Measurements from ENCODE around the gene RNF208.

DNA sequence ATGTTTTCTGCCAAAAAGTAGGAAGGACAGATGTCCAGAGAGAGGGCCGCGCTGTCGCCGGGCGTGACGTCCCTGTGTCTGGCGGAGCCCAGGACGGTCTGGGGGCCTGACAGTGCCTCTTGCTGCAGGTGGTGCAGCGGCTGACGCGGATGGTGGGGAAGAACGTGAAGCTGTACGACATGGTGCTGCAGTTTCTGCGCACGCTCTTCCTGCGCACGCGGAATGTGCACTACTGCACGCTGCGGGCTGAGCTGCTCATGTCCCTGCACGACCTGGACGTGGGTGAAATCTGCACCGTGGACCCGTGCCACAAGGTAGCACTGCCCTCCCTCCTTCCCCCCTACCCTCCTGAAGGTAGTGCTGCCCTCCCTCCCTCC, 40.9 kb upstream of the RNF208 start:
- no peak for TF ChIP-seq ZSCAN4 (tag by site-specific recombination; IDR thresholded peaks at IDR 0.05)
- no peak for TF ChIP-seq ZIC2 (tag by site-specific recombination; IDR thresholded peaks at IDR 0.05)
- no peak for TF ChIP-seq ZFP37 (tag by site-specific recombination; IDR thresholded peaks at IDR 0.05)
- no peak for TF ChIP-seq ATF2 (tag by site-specific recombination; IDR thresholded peaks at IDR 0.05; ENCODE audit: low read depth)
- TF ChIP-seq ZNF266 (tag by site-specific recombination; IDR thresholded peaks at IDR 0.05; ENCODE audit: low read depth) = no peak
- TF ChIP-seq, protein P1, sequence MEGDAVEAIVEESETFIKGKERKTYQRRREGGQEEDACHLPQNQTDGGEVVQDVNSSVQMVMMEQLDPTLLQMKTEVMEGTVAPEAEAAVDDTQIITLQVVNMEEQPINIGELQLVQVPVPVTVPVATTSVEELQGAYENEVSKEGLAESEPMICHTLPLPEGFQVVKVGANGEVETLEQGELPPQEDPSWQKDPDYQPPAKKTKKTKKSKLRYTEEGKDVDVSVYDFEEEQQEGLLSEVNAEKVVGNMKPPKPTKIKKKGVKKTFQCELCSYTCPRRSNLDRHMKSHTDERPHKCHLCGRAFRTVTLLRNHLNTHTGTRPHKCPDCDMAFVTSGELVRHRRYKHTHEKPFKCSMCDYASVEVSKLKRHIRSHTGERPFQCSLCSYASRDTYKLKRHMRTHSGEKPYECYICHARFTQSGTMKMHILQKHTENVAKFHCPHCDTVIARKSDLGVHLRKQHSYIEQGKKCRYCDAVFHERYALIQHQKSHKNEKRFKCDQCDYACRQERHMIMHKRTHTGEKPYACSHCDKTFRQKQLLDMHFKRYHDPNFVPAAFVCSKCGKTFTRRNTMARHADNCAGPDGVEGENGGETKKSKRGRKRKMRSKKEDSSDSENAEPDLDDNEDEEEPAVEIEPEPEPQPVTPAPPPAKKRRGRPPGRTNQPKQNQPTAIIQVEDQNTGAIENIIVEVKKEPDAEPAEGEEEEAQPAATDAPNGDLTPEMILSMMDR (tag by site-specific recombination; IDR thresholded peaks at IDR 0.05) = no peak
- no peak for TF ChIP-seq MZF1 (tag by site-specific recombination; IDR thresholded peaks at IDR 0.05; ENCODE audit: borderline replicate concordance)
- TF ChIP-seq, protein P2, sequence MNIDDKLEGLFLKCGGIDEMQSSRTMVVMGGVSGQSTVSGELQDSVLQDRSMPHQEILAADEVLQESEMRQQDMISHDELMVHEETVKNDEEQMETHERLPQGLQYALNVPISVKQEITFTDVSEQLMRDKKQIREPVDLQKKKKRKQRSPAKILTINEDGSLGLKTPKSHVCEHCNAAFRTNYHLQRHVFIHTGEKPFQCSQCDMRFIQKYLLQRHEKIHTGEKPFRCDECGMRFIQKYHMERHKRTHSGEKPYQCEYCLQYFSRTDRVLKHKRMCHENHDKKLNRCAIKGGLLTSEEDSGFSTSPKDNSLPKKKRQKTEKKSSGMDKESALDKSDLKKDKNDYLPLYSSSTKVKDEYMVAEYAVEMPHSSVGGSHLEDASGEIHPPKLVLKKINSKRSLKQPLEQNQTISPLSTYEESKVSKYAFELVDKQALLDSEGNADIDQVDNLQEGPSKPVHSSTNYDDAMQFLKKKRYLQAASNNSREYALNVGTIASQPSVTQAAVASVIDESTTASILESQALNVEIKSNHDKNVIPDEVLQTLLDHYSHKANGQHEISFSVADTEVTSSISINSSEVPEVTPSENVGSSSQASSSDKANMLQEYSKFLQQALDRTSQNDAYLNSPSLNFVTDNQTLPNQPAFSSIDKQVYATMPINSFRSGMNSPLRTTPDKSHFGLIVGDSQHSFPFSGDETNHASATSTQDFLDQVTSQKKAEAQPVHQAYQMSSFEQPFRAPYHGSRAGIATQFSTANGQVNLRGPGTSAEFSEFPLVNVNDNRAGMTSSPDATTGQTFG (tag by site-specific recombination; IDR thresholded peaks at IDR 0.05; ENCODE audit: borderline replicate concordance) = no peak
- no peak for TF ChIP-seq ZNF335 (tag by site-specific recombination; conservative IDR thresholded peaks at IDR 0.05)

Data from HEK293 (cell line).